Parathyroid adenoma (tissue), 2 donors: ENCODE results near the gene XYLT1.

Experiments
- H2AFZ ChIP-seq: fragments of 300-600 bp; sonication (generic); one replicate; pipeline ENCODE4 v1.7.0; 2017; ENCODE audit warnings: antibody characterized with exemption, mild to moderate bottlenecking
- H3K27ac ChIP-seq: fragments of 300-600 bp; sonication (generic); one replicate; pipeline ENCODE4 v1.7.0; 2017
- H3K27me3 ChIP-seq: fragments of 300-600 bp; sonication (generic); one replicate; pipeline ENCODE4 v1.7.0; 2017; ENCODE audit warnings: low read length; ENCODE audit not compliant: control insufficient read depth, insufficient read depth
- H3K36me3 ChIP-seq: fragments of 300-600 bp; sonication (generic); one replicate; pipeline ENCODE4 v1.7.0; 2017; ENCODE audit warnings: low read length; ENCODE audit not compliant: control insufficient read depth, insufficient read depth
- H3K4me1 ChIP-seq: fragments of 300-600 bp; sonication (generic); one replicate; pipeline ENCODE4 v1.7.0; 2017; ENCODE audit warnings: control low read depth
- H3K4me2 ChIP-seq: fragments of 300-600 bp; sonication (generic); one replicate; pipeline ENCODE4 v1.7.0; 2017; ENCODE audit warnings: low read length
- H3K4me3 ChIP-seq: fragments of 300-600 bp; sonication (generic); one replicate; pipeline ENCODE4 v1.7.0; 2017; ENCODE audit warnings: low read depth, low read length
- H3K79me2 ChIP-seq: fragments of 300-600 bp; sonication (generic); one replicate; pipeline ENCODE4 v1.7.0; 2017; ENCODE audit warnings: control low read depth
- H3K9ac ChIP-seq: fragments of 300-600 bp; sonication (generic); one replicate; pipeline ENCODE4 v1.7.0; 2017; ENCODE audit warnings: mild to moderate bottlenecking
- H3K9me3 ChIP-seq: fragments of 300-600 bp; sonication (generic); one replicate; pipeline ENCODE4 v1.7.0; 2017; ENCODE audit warnings: low read length; ENCODE audit not compliant: control insufficient read depth
- CTCF ChIP-seq: fragments of 300-600 bp; sonication (generic); IDR thresholded peaks from one replicate; pipeline ENCODE4 v1.7.0; 2017; ENCODE audit warnings: antibody characterized with exemption, mild to moderate bottlenecking
- donor health status: primary hyperparathyroidism.

Gene XYLT1

GRCh38 chr16:17409894-17410293 lies 60.9 kb downstream of the XYLT1 start:
- Histone ChIP-seq H3K4me3 (no peak overlapping the region), H3K27ac (no peak overlapping the region), H3K27me3 (no peaks in the 10 kb centered on the region), H3K79me2 (peaks cover 2% of the 10 kb centered on the region), H2AFZ (no peak overlapping the region), H3K4me1 (no peaks in the 10 kb centered on the region), H3K9me3 (no peaks in the 10 kb centered on the region), H3K9ac (no peak overlapping the region), H3K4me2 (no peak overlapping the region), H3K36me3 (no peaks in the 10 kb centered on the region)
- no peak for TF ChIP-seq CTCF

GRCh38 chr16:17408955-17409441 lies 61.8 kb downstream of the XYLT1 start:
- TF ChIP-seq CTCF = no peak
- no peaks in the 10 kb centered on the region for H3K36me3 ChIP-seq
- no peak overlapping the region for H3K27ac ChIP-seq
- H3K4me2 ChIP-seq = no peak overlapping the region
- H2AFZ ChIP-seq = no peak overlapping the region
- no peak overlapping the region for H3K4me3 ChIP-seq
- H3K4me1 ChIP-seq = no peaks in the 10 kb centered on the region
- no peak overlapping the region for H3K9ac ChIP-seq
- H3K79me2 ChIP-seq = peaks cover 2% of the 10 kb centered on the region
- H3K27me3 ChIP-seq = no peaks in the 10 kb centered on the region
- H3K9me3 ChIP-seq = no peaks in the 10 kb centered on the region

GRCh38 chr16:17408296-17408695 lies 62.5 kb downstream of the XYLT1 start:
- TF ChIP-seq CTCF = no peak
- Histone ChIP-seq H3K79me2 (peaks cover 2% of the 10 kb centered on the region), H3K4me3 (no peak overlapping the region), H3K9ac (no peak overlapping the region), H3K4me1 (no peaks in the 10 kb centered on the region), H3K36me3 (no peaks in the 10 kb centered on the region), H3K9me3 (no peaks in the 10 kb centered on the region), H3K27me3 (no peaks in the 10 kb centered on the region), H2AFZ (no peak overlapping the region), H3K27ac (no peak overlapping the region), H3K4me2 (no peak overlapping the region)

- Histone ChIP-seq H3K4me2 (no peak overlapping the region), H2AFZ (no peak overlapping the region), H3K27ac (no peak overlapping the region), H3K4me3 (no peak overlapping the region), H3K9me3 (no peaks in the 10 kb centered on the region), H3K36me3 (no peaks in the 10 kb centered on the region), H3K79me2 (peaks cover 2% of the 10 kb centered on the region), H3K27me3 (no peaks in the 10 kb centered on the region), H3K9ac (no peak overlapping the region), H3K4me1 (no peaks in the 10 kb centered on the region)
- TF ChIP-seq CTCF = no peak
Observed at GRCh38 chr16:17407321-17407720, 63.4 kb downstream of the XYLT1 start.

GRCh38 chr16:17404941-17405689 lies 65.6 kb downstream of the XYLT1 start:
- Histone ChIP-seq H3K4me1 (no peaks in the 10 kb centered on the region), H2AFZ (no peak overlapping the region), H3K27me3 (no peaks in the 10 kb centered on the region), H3K79me2 (no peaks in the 10 kb centered on the region), H3K4me3 (no peak overlapping the region), H3K36me3 (no peaks in the 10 kb centered on the region), H3K27ac (no peak overlapping the region), H3K4me2 (no peak overlapping the region), H3K9ac (no peak overlapping the region), H3K9me3 (no peaks in the 10 kb centered on the region)
- no peak for TF ChIP-seq CTCF
